OCI-LY1 (cell line): ENCODE measurements around the gene LRRC74A.

Experiments used
- EZH2 ChIP-seq: fragments of 200-600 bp; sonication (generic), shearing (Covaris generic); IDR thresholded peaks from 2 replicates; pipeline ENCODE4 v1.8.0; 2017; ENCODE audit warnings: borderline replicate concordance, mixed run types, mild to moderate bottlenecking, antibody characterized with exemption, low read length, moderate library complexity, mixed read lengths
- TF ChIP-seq, protein P1 (sequence below): fragments of 200-600 bp; sonication (generic), shearing (Covaris generic); IDR thresholded peaks from 2 replicates; pipeline ENCODE4 v1.5.1; 2017; ENCODE audit warnings: mild to moderate bottlenecking, antibody characterized with exemption, low read length, moderate library complexity, mixed read lengths

DNA sequence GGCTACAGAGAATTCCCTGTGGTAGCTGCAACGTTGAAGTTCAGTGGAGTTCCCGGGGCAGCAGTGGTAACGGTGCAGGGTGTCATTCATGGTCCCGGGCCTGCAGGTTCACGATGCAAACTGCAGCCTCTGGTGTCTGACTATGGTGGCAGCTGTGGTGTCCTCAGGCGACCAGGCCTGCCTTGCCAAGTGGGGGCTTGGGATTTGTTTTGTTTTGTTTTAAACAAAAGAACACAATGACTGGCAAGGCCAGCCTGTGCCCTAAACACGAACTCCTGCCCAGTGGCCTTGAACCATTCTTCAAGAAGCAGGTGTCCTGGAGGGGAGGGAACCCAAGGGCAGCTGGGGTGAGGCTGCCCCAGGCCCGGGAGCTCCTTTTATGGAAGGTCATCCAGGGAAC is 48.5 kb downstream of the LRRC74A start:
- TF ChIP-seq, protein P1, sequence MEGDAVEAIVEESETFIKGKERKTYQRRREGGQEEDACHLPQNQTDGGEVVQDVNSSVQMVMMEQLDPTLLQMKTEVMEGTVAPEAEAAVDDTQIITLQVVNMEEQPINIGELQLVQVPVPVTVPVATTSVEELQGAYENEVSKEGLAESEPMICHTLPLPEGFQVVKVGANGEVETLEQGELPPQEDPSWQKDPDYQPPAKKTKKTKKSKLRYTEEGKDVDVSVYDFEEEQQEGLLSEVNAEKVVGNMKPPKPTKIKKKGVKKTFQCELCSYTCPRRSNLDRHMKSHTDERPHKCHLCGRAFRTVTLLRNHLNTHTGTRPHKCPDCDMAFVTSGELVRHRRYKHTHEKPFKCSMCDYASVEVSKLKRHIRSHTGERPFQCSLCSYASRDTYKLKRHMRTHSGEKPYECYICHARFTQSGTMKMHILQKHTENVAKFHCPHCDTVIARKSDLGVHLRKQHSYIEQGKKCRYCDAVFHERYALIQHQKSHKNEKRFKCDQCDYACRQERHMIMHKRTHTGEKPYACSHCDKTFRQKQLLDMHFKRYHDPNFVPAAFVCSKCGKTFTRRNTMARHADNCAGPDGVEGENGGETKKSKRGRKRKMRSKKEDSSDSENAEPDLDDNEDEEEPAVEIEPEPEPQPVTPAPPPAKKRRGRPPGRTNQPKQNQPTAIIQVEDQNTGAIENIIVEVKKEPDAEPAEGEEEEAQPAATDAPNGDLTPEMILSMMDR, result no peak
- TF ChIP-seq EZH2, result no peak
